Measurements from ENCODE around the gene THNSL1. TPM values are rescaled to one million over a fixed set of nuclear protein-coding genes. Genes with fewer than 3 reads are reported as not detected.

Gene THNSL1
- total and polyA plus RNA-seq, 2 of the 13 experiments (the other 11 are each of a cell fraction or from before 2014, with no cell fraction given): 1.3 to 3.8 TPM

GRCh38 chr10:25028711-25029110, 12.3 kb downstream of the THNSL1 start:
- no TSS peak for BruUV-seq (replicated peaks)

More at GRCh38 chr10:25028711-25029110, 12.3 kb downstream of the THNSL1 start:
- no peak overlapping the region for H2AFZ ChIP-seq (ENCODE audit: low read length)
- TF ChIP-seq ZBTB2 (CRISPR knock-in tag; IDR thresholded peaks at IDR 0.05; ENCODE audit: low read depth): no peak
- TF ChIP-seq LRRFIP1 (CRISPR knock-in tag; conservative IDR thresholded peaks at IDR 0.05): no peak
- TF ChIP-seq, protein P1, sequence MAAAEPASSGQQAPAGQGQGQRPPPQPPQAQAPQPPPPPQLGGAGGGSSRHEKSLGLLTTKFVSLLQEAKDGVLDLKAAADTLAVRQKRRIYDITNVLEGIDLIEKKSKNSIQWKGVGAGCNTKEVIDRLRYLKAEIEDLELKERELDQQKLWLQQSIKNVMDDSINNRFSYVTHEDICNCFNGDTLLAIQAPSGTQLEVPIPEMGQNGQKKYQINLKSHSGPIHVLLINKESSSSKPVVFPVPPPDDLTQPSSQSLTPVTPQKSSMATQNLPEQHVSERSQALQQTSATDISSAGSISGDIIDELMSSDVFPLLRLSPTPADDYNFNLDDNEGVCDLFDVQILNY (CRISPR knock-in tag; conservative IDR thresholded peaks at IDR 0.05): no peak
- no peak for TF ChIP-seq ZSCAN9 (CRISPR knock-in tag; IDR thresholded peaks at IDR 0.05; ENCODE audit: borderline replicate concordance)
- no peak for TF ChIP-seq ZNF232 (CRISPR knock-in tag; IDR thresholded peaks at IDR 0.05; ENCODE audit: borderline replicate concordance)
- TF ChIP-seq KMT2A (CRISPR knock-in tag; IDR thresholded peaks at IDR 0.05): no peak
- no peak for TF ChIP-seq NKX3-1 (CRISPR knock-in tag; IDR thresholded peaks at IDR 0.05)
- no peak for TF ChIP-seq FOSL2 (CRISPR knock-in tag; IDR thresholded peaks at IDR 0.05)
- TF ChIP-seq ZNF225 (CRISPR knock-in tag; IDR thresholded peaks at IDR 0.05): no peak
- no peak for TF ChIP-seq THYN1 (CRISPR knock-in tag; IDR thresholded peaks at IDR 0.05; ENCODE audit: borderline replicate concordance, low read depth)
- no peak for TF ChIP-seq ZNF7 (CRISPR knock-in tag; IDR thresholded peaks at IDR 0.05)
- TF ChIP-seq PCBP1 (IDR thresholded peaks at IDR 0.05; ENCODE audit: borderline replicate concordance, low read depth, low read length): no peak
- TF ChIP-seq MYNN (CRISPR knock-in tag; IDR thresholded peaks at IDR 0.05; ENCODE audit: low read depth): no peak
- TF ChIP-seq JUNB (CRISPR knock-in tag; IDR thresholded peaks at IDR 0.05; ENCODE audit: borderline replicate concordance): no peak
- TF ChIP-seq FOXC1 (CRISPR knock-in tag; IDR thresholded peaks at IDR 0.05; ENCODE audit: borderline replicate concordance): no peak
- no peak for TF ChIP-seq GATA4 (IDR thresholded peaks at IDR 0.05; ENCODE audit: borderline replicate concordance, low read depth)
- no peak for TF ChIP-seq RXRA (CRISPR knock-in tag; IDR thresholded peaks at IDR 0.05)
- ATAC-seq (no peak), FAIRE-seq (no peak), DNase-seq (ENCODE audit: low spot score) (no peak)
- H3K4me2 ChIP-seq (ENCODE audit: low read depth, low read length): no peak overlapping the region
- ChIA-PET CTCF (ENCODE audit: low intra/inter-chr PET ratio, low total read pairs) (no interaction called here), POLR2A (no interaction called here)
- H4K20me1 ChIP-seq (ENCODE audit: insufficient read depth, low read length): no peaks in the 10 kb centered on the region
- H3K4me1 ChIP-seq (ENCODE audit: insufficient read depth, low read length): 0 out of 2 replicates have a peak, but pooled peaks cover 6% of the 10 kb centered on the region
- H3K4me3 ChIP-seq (replicated peaks in 1 of 3; ENCODE audit: insufficient read depth in 1 of 3, low read depth in 2 of 3, low read length in 3 of 3): no peak overlapping the region
- in situ Hi-C loops (cut with HindIII; ENCODE audit: extremely low pct_ligation_motif_present, low pct_unique_long_range_greater_than_20kb): no loop called here
- H3K27ac ChIP-seq (ENCODE audit: extremely low read length, insufficient read depth, low read length): no peak overlapping the region
- no peaks in the 10 kb centered on the region for H3K27me3 ChIP-seq (ENCODE audit: control insufficient read depth in 1 of 2, insufficient read depth in 2 of 2, low read length in 2 of 2)
- intact Hi-C loops (cut with micrococcal nuclease; ENCODE audit: unreplicated experiment): no loop called here
- H3K36me3 ChIP-seq (replicated peaks in 1 of 2; ENCODE audit: control insufficient read depth in 1 of 2, insufficient read depth in 2 of 2, low read length in 2 of 2): no peaks in the 10 kb centered on the region
- no peaks in the 10 kb centered on the region for H3K9me3 ChIP-seq (ENCODE audit: low read length)
- 94% methylated on average over 1 of the region's 1 CpG for whole genome bisulfite sequencing (ENCODE audit: low lambda C conversion rate)
- no peak overlapping the region for H3K9ac ChIP-seq (ENCODE audit: insufficient read depth, low read depth, low read length)
- no peaks in the 10 kb centered on the region for H3K79me2 ChIP-seq (ENCODE audit: insufficient read depth, low read length)
